ENCODE measurements around the gene FEZF1.
"Not testable (repeated sequence)": the region's sequence is repeated elsewhere in the genome, so short reads cannot be mapped to it uniquely, and the experiment has no call there.

FEZF1 gene

GRCh38 chr7:122307228-122307621 is 2.7 kb upstream of the FEZF1 start:
- DNase-seq (ENCODE audit: low read depth): no peak

GRCh38 chr7:122306320-122307227 is 2.0 kb upstream of the FEZF1 start:
- DNase-seq (ENCODE audit: low read depth): no peak

- DNase-seq (ENCODE audit: low read depth): no peak
Observed at GRCh38 chr7:122305475-122306319, 1.1 kb upstream of the FEZF1 start.

- DNase-seq (ENCODE audit: low read depth): no peak
Observed at GRCh38 chr7:122304996-122305421, 459 bp upstream of the FEZF1 start.

- no peak for DNase-seq (ENCODE audit: low read depth)
Observed at GRCh38 chr7:122303531-122304318, 825 bp downstream of the FEZF1 start.

- no peak for DNase-seq (ENCODE audit: low read depth)
Observed at GRCh38 chr7:122302761-122303530, 1.6 kb downstream of the FEZF1 start.

GRCh38 chr7:122301858-122302760 is 2.4 kb downstream of the FEZF1 start:
- no peak for DNase-seq (ENCODE audit: low read depth)

- DNase-seq (ENCODE audit: low read depth): no peak
Observed at GRCh38 chr7:122300956-122301833, 3.4 kb downstream of the FEZF1 start.

- DNase-seq (ENCODE audit: low read depth): no peak
Observed at GRCh38 chr7:122300211-122300932, 4.2 kb downstream of the FEZF1 start.

- no peak for DNase-seq (ENCODE audit: low read depth)
Observed at GRCh38 chr7:122299624-122300210, 4.8 kb downstream of the FEZF1 start.

- DNase-seq (ENCODE audit: low read depth): no peak
Observed at GRCh38 chr7:122298618-122299017, 5.9 kb downstream of the FEZF1 start.

GRCh38 chr7:122298131-122298530 is 6.4 kb downstream of the FEZF1 start:
- no peak for DNase-seq (ENCODE audit: low read depth)

- DNase-seq (ENCODE audit: low read depth): no peak
Observed at GRCh38 chr7:122291189-122291588, 13.4 kb downstream of the FEZF1 start.

GRCh38 chr7:122290476-122290875 is 14.1 kb downstream of the FEZF1 start:
- no peak for DNase-seq (ENCODE audit: low read depth)

- no peak for DNase-seq (ENCODE audit: low read depth)
Observed at GRCh38 chr7:122289426-122289825, 15.1 kb downstream of the FEZF1 start.

GRCh38 chr7:122284608-122285007 is 19.9 kb downstream of the FEZF1 start:
- DNase-seq (ENCODE audit: low read depth): not testable (repeated sequence)

- DNase-seq (ENCODE audit: low read depth): no peak
Observed at GRCh38 chr7:122273117-122273516, 31.4 kb downstream of the FEZF1 start.

GRCh38 chr7:122269241-122269640 is 35.3 kb downstream of the FEZF1 start:
- DNase-seq (ENCODE audit: low read depth): no peak
